SK-N-SH treated with all-trans-retinoic acid at 6 μM for 48 hours (cell line): ENCODE measurements around the gene SIRT2.
"Not testable (repeated sequence)": the region's sequence is repeated elsewhere in the genome, so short reads cannot be mapped to it uniquely, and the experiment has no call there.

ENCODE experiments used
- ATAC-seq: fragments of 200-7000 bp; cut with Tn5 transposase; 3 replicates; pipeline ENCODE4 v1.9.1; 2020; ENCODE audit warnings: mild to moderate bottlenecking, moderate library complexity
- ARNTL ChIP-seq: fragments of 450-650 bp; formaldehyde crosslinking; IDR thresholded peaks from 2 replicates; pipeline ENCODE4 v1.5.0; 2020; ENCODE audit warnings: low read depth, mild to moderate bottlenecking, moderate library complexity, borderline replicate concordance
- BACH2 ChIP-seq: fragments of 250-450 bp; sonication (Bioruptor Pico); IDR thresholded peaks from 2 replicates; pipeline ENCODE4 v1.9.0; 2021; ENCODE audit warnings: mild to moderate bottlenecking, borderline replicate concordance
- CREB5 ChIP-seq: fragments of 250-450 bp; sonication (Bioruptor Pico); IDR thresholded peaks from 2 replicates; pipeline ENCODE4 v1.5.1; 2020; ENCODE audit warnings: low read depth, mild to moderate bottlenecking, moderate library complexity
- CSDC2 ChIP-seq: fragments of 250-450 bp; sonication (Bioruptor Pico); IDR thresholded peaks from 2 replicates; pipeline ENCODE4 v1.5.0; 2020; ENCODE audit warnings: mild to moderate bottlenecking, moderate library complexity
- ESRRG ChIP-seq: fragments of 250-450 bp; sonication (Bioruptor Pico); IDR thresholded peaks from 2 replicates; pipeline ENCODE4 v1.6.1; 2021; ENCODE audit warnings: mild to moderate bottlenecking
- GLIS3 ChIP-seq: fragments of 250-450 bp; sonication (Bioruptor Pico); IDR thresholded peaks from 2 replicates; pipeline ENCODE4 v1.5.0; 2020; ENCODE audit warnings: mild to moderate bottlenecking, moderate library complexity
- ISL1 ChIP-seq: fragments of 250-450 bp; sonication (Bioruptor Pico); IDR thresholded peaks from 2 replicates; pipeline ENCODE4 v2.1.2; 2022; ENCODE audit warnings: mild to moderate bottlenecking, moderate library complexity
- PPARA ChIP-seq: fragments of 250-450 bp; sonication (Bioruptor Pico); IDR thresholded peaks from 2 replicates; pipeline ENCODE4 v1.5.0; 2020; ENCODE audit warnings: mild to moderate bottlenecking, borderline replicate concordance
- RARB ChIP-seq: fragments of 250-450 bp; sonication (Bioruptor Pico); IDR thresholded peaks from 2 replicates; pipeline ENCODE4 v1.8.0; 2021; ENCODE audit warnings: mild to moderate bottlenecking, moderate library complexity
- SNAI2 ChIP-seq: fragments of 250-450 bp; sonication (Bioruptor Pico); IDR thresholded peaks from 2 replicates; pipeline ENCODE4 v1.5.0; 2020; ENCODE audit warnings: mild to moderate bottlenecking, moderate library complexity
- TCF4 ChIP-seq: fragments of 250-450 bp; sonication (Bioruptor Pico); IDR thresholded peaks from 2 replicates; pipeline ENCODE4 v1.8.0; 2021; ENCODE audit warnings: mild to moderate bottlenecking, moderate library complexity, borderline replicate concordance
- TOX ChIP-seq: fragments of 250-450 bp; sonication (Bioruptor Pico); IDR thresholded peaks from 2 replicates; pipeline ENCODE4 v1.8.0; 2021; ENCODE audit warnings: mild to moderate bottlenecking, moderate library complexity, borderline replicate concordance
- TSHZ2 ChIP-seq: fragments of 250-450 bp; sonication (Bioruptor Pico); IDR thresholded peaks from 2 replicates; pipeline ENCODE4 v1.5.0; 2020; ENCODE audit warnings: mild to moderate bottlenecking, moderate library complexity
- ZC3H10 ChIP-seq: fragments of 250-450 bp; sonication (Bioruptor Pico); IDR thresholded peaks from 2 replicates; pipeline ENCODE4 v1.5.1; 2021; ENCODE audit warnings: mild to moderate bottlenecking, moderate library complexity
- ZFP3 ChIP-seq: fragments of 250-450 bp; sonication (Bioruptor Pico); IDR thresholded peaks from 2 replicates; pipeline ENCODE4 v1.5.0; 2020; ENCODE audit warnings: mild to moderate bottlenecking, moderate library complexity
- ZFP30 ChIP-seq: fragments of 450-650 bp; formaldehyde crosslinking; IDR thresholded peaks from 2 replicates; pipeline ENCODE4 v1.5.0; 2022; ENCODE audit warnings: mild to moderate bottlenecking, moderate library complexity
- ZNF565 ChIP-seq: fragments of 450-650 bp; formaldehyde crosslinking; conservative IDR thresholded peaks from 2 replicates; pipeline ENCODE4 v1.5.0; 2020; ENCODE audit warnings: low read depth, mild to moderate bottlenecking, moderate library complexity
- ZNF70 ChIP-seq: fragments of 450-650 bp; formaldehyde crosslinking; IDR thresholded peaks from 2 replicates; pipeline ENCODE4 v1.5.0; 2020; ENCODE audit warnings: mild to moderate bottlenecking, moderate library complexity
- ZNF8 ChIP-seq: fragments of 450-650 bp; formaldehyde crosslinking; IDR thresholded peaks from 2 replicates; pipeline ENCODE4 v1.5.0; 2020; ENCODE audit warnings: mild to moderate bottlenecking, moderate library complexity
- TF ChIP-seq, protein P1 (sequence below): fragments of 250-450 bp; sonication (Bioruptor Pico); IDR thresholded peaks from 2 replicates; pipeline ENCODE4 v1.8.0; 2021; ENCODE audit warnings: low read depth, mild to moderate bottlenecking, moderate library complexity, borderline replicate concordance
- TF ChIP-seq, protein P2 (sequence below): fragments of 250-450 bp; sonication (Bioruptor Pico); IDR thresholded peaks from 2 replicates; pipeline ENCODE4 v1.5.1; 2021; ENCODE audit warnings: mild to moderate bottlenecking, moderate library complexity
- TF ChIP-seq, protein P3 (sequence below): fragments of 250-450 bp; sonication (Bioruptor Pico); IDR thresholded peaks from 2 replicates; pipeline ENCODE4 v1.8.0; 2020; ENCODE audit warnings: mild to moderate bottlenecking, moderate library complexity, borderline replicate concordance

The SIRT2 gene

GRCh38 chr19:38856813-38857212 lies 42.6 kb downstream of the SIRT2 start:
- no peak for ATAC-seq
- TF ChIP-seq TCF4 (CRISPR knock-in tag) (no peak), TOX (CRISPR knock-in tag) (no peak)
- TF ChIP-seq, protein P1, sequence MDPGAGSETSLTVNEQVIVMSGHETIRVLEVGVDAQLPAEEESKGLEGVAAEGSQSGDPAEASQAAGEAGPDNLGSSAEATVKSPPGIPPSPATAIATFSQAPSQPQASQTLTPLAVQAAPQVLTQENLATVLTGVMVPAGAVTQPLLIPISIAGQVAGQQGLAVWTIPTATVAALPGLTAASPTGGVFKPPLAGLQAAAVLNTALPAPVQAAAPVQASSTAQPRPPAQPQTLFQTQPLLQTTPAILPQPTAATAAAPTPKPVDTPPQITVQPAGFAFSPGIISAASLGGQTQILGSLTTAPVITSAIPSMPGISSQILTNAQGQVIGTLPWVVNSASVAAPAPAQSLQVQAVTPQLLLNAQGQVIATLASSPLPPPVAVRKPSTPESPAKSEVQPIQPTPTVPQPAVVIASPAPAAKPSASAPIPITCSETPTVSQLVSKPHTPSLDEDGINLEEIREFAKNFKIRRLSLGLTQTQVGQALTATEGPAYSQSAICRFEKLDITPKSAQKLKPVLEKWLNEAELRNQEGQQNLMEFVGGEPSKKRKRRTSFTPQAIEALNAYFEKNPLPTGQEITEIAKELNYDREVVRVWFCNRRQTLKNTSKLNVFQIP (CRISPR knock-in tag), result no peak
- TF ChIP-seq, protein P2, sequence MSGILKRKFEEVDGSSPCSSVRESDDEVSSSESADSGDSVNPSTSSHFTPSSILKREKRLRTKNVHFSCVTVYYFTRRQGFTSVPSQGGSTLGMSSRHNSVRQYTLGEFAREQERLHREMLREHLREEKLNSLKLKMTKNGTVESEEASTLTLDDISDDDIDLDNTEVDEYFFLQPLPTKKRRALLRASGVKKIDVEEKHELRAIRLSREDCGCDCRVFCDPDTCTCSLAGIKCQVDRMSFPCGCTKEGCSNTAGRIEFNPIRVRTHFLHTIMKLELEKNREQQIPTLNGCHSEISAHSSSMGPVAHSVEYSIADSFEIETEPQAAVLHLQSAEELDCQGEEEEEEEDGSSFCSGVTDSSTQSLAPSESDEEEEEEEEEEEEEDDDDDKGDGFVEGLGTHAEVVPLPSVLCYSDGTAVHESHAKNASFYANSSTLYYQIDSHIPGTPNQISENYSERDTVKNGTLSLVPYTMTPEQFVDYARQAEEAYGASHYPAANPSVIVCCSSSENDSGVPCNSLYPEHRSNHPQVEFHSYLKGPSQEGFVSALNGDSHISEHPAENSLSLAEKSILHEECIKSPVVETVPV (CRISPR knock-in tag), result no peak

DNA sequence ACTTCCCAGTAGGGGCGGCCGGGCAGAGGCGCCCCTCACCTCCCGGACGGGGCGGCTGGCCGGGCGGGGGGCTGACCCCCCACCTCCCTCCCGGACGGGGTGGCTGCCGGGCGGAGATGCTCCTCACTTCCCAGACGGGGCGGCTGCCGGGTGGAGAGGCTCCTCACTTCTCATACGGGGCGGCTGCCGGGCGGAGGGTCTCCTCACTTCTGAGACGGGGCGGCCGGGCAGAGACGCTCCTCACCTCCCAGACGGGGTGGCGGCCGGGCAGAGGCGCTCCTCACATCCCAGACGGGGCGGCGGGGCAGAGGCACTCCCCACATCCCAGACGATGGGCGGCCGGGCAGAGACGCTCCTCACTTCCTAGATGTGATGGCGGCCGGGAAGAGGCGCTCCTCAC lies 43.7 kb downstream of the SIRT2 start:
- ATAC-seq, result not testable (repeated sequence)

GRCh38 chr19:38854961-38855360 lies 44.5 kb downstream of the SIRT2 start:
- ATAC-seq, result not testable (repeated sequence)

- no peak for ATAC-seq
- TF ChIP-seq ESRRG (CRISPR knock-in tag), result no peak
- TF ChIP-seq ZFP3, result no peak
- TF ChIP-seq ZFP30 (CRISPR knock-in tag), result no peak
Measured at GRCh38 chr19:38853214-38853613, 46.2 kb downstream of the SIRT2 start.

DNA sequence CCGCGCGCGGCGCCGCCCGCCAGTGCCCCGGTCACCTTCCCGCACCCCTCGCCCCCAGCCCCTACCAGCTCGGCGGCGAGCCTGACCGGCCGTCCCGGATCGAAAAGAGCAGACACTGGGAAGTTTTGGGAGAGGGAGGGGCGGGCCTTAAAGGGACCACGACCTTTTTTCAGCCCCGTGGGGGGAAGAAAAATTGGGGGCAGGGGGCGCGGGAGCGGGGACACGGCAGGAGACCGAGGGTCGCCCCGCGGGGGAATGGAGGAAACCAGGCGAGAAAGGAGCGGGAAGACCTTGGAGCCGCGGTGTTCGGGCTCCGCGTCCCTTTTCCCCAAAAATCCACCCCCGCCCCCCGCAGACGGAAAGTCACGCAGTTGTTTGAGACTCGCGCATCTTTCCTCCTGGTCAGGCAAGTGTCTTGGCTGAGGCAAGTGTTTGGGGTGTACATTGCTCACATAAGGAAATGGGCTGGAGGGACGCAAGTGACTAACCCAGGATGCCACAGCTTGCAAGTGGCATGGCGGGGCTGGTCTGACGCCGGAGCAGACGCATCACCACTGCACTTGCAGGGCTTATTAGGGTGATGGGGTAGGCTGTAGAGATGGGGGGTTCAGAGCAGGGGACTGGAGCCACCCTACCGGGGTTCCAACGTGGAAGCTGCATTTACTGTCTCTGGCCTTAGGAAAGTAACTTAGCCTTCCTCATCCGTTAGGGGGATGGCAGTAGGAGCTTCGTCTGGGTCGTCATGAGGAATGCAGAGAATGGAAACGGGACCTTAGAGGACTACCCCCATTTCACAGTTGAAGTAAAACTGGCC lies 47.0 kb downstream of the SIRT2 start:
- TF ChIP-seq SNAI2 (CRISPR knock-in tag), result no peak
- TF ChIP-seq BACH2 (CRISPR knock-in tag), result no peak
- TF ChIP-seq ESRRG (CRISPR knock-in tag), result no peak
- no peak for ATAC-seq

DNA sequence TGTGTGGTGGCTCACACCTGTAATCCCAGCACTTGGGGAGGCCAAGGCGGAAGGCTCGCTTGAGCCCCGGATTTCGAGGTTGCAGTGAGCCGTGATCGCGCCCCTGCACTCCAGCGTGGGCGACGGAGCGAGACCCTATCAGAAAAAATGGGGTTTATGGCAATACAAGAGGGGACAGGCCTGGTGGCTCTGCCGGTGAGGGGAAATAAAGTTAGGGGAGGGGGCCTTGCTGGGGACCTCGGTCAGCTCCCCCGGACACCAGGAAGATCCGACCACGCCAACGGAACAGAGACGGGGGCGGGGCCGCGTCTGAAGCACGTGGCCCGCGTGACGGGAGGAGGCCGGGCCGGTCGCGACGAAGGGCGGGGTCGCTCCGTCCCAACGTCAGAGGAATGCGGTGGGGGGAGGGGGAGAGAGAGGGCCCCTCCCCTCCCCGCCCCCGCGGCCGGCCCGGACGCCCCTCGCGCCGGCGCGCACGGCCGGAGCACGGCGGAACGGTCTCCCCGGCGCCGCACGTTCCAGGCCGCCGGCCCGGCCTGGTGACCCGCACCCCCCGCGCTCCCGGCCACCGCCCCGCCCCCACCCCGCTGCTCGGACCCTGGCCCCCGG lies 47.7 kb downstream of the SIRT2 start:
- ATAC-seq, result peak; percentile 25
- TF ChIP-seq CREB5 (CRISPR knock-in tag), result no peak
- TF ChIP-seq ZNF8 (CRISPR knock-in tag), result no peak
- no peak for TF ChIP-seq TCF4 (CRISPR knock-in tag)
- no peak for TF ChIP-seq ARNTL (CRISPR knock-in tag)
- no peak for TF ChIP-seq PPARA (CRISPR knock-in tag)
- no peak for TF ChIP-seq TSHZ2 (CRISPR knock-in tag)
- no peak for TF ChIP-seq BACH2 (CRISPR knock-in tag)
- no peak for TF ChIP-seq TOX (CRISPR knock-in tag)
- TF ChIP-seq, protein P3, sequence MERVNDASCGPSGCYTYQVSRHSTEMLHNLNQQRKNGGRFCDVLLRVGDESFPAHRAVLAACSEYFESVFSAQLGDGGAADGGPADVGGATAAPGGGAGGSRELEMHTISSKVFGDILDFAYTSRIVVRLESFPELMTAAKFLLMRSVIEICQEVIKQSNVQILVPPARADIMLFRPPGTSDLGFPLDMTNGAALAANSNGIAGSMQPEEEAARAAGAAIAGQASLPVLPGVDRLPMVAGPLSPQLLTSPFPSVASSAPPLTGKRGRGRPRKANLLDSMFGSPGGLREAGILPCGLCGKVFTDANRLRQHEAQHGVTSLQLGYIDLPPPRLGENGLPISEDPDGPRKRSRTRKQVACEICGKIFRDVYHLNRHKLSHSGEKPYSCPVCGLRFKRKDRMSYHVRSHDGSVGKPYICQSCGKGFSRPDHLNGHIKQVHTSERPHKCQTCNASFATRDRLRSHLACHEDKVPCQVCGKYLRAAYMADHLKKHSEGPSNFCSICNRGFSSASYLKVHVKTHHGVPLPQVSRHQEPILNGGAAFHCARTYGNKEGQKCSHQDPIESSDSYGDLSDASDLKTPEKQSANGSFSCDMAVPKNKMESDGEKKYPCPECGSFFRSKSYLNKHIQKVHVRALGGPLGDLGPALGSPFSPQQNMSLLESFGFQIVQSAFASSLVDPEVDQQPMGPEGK (CRISPR knock-in tag), result no peak
- no peak for TF ChIP-seq ZNF70
- no peak for TF ChIP-seq CSDC2 (CRISPR knock-in tag)
- TF ChIP-seq, protein P2 (CRISPR knock-in tag), result no peak
- TF ChIP-seq ISL1 (CRISPR knock-in tag), result no peak
- no peak for TF ChIP-seq RARB
- TF ChIP-seq GLIS3, result no peak
- TF ChIP-seq ZNF565, result no peak
- TF ChIP-seq ZC3H10 (CRISPR knock-in tag), result no peak
